Dedifferentiated amniotic fluid mesenchymal stem cell (primary cell): ENCODE data around the gene TCF12.

Experiments used
- DNase-seq: peaks from one replicate; pipeline ENCODE4 v3.0.0-alpha.2; 2016; ENCODE audit errors: extremely low spot score

TCF12 gene

GRCh38 chr15:57017024-57017423 lies 98.6 kb downstream of the TCF12 start:
- no peak for DNase-seq

DNA sequence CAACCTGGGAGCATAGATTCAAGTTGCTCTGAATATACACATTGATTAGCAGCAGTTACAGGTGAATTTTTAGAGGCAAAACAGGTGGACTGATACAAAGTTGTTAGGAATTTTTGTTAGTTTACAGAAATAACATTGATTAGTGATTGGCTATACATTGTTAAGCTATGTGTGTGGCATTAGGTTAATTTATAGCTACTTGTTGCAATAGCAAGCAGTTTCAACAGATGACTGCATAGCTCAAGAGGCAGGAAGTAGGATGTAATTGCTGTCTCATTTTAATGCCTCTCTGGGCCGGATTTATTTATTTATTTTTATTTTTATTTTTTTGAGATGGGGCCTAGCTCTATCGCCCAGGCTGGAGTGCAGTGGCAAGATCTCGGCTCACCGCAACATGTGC lies 99.7 kb downstream of the TCF12 start:
- no peak for DNase-seq

GRCh38 chr15:57019496-57020160 lies 101.2 kb downstream of the TCF12 start:
- no peak for DNase-seq

GRCh38 chr15:57025264-57025926 lies 107.0 kb downstream of the TCF12 start:
- no peak for DNase-seq

DNA sequence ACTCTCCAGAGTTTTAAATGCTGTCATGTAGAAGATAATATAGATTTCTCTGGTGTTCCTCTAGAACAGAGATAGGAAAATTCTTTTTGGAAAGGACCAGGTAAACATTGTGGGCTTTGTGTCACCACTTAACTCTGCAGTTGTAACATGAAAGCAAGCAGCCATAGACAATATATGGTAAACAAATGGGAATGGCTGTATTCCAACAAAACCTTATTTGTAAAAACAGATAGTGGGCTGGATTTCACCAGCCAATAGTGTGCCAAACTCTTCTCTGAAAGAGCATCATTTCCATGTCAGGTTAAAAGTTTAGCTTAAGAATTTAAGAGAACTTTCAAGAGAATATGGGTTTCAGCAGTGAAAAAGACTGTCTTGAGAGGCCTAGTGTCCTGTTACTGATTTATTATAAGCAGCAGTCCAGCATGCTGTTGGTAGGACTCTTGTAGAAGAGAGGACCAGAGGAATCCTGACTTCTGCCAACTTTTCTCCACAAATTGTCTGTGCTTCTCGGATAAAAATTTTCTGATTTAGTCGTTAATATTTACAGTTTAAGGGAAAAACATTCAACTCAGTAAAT lies 107.7 kb downstream of the TCF12 start:
- no peak for DNase-seq

GRCh38 chr15:57027596-57027995 lies 109.2 kb downstream of the TCF12 start:
- DNase-seq = no peak

GRCh38 chr15:57028176-57028575 lies 109.7 kb downstream of the TCF12 start:
- DNase-seq = no peak

- DNase-seq = no peak
Measured at GRCh38 chr15:57030011-57030410, 111.6 kb downstream of the TCF12 start.

- DNase-seq = no peak
Measured at GRCh38 chr15:57031082-57031481, 112.6 kb downstream of the TCF12 start.

DNA sequence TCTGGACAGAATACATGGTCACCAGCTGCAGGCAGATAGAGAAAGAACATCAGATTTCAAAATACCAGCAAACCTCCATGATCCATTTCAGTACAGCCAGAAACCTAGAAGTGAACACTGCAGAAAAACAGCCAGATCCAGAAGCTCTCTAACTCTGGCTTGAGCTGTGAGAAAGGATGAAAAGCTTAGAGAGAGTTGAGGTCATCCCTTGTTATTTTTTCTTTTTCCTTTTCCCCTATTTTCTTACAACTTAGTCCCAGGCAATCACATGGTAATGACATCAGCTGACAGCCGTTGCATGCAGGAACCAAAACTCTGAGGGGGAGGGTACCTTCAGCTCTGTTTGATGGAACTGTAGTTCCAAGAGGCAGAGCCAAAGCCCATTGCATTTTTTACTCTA lies 113.2 kb downstream of the TCF12 start:
- DNase-seq = peak; percentile 22

- no peak for DNase-seq
Measured at GRCh38 chr15:57032338-57032737, 113.9 kb downstream of the TCF12 start.

GRCh38 chr15:57033715-57034439 lies 115.4 kb downstream of the TCF12 start:
- DNase-seq = no peak

DNA sequence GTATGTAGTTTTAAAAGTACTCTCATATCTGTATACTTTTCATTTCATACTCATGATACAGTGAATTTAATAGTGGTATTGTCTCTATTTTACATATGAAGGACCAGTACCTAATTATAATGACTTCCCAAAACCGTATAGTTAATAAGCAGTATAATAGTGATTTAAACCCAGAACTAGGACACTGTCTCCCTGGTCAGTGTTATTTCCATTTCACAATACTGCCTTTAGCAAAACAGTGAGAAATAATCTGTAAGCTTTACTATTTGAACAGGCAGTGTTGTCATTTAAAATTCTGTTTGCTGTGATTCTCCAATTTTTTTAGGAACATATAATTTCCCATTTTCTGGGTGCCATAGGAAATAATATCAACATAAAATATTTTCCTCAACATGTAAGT lies 116.2 kb downstream of the TCF12 start:
- DNase-seq = no peak

DNA sequence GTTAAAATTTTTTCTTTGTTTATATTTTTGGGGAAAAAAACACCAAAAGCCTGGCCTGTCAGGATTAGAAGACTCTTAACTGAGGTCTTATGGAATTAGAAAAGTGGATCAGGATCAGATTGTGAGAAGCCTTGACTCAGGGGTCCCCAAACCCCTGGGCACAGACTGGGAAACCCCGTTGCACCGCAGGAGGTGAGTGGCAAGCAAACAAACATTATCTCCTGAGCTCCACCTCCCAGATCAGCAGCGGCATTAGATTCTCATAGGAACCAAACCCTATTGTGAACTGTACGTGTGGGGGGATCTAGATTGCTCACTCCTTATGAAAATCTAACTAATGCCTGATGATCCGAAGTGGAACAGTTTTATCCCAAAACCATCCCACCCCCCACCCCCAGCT lies 117.2 kb downstream of the TCF12 start:
- no peak for DNase-seq

- DNase-seq = no peak
Measured at GRCh38 chr15:57036352-57036751, 117.9 kb downstream of the TCF12 start.

DNA sequence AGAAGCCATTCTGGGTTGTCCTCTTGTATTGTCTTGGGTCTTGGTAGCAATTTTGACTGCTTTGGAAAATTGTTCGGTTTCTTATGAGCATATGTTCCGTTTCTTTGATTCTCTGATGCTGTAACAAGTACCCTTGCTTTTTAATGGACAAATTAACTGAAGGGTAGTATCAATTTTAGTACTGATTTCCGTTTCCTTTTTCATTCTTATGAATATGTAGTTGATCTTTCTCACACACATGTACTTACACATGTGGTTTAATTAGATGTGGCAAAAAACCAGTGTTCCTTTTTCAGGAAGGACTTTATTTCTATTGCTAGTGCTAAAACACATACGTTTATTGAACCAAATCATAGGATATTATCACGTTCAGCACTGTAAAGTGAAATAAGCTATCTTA lies 119.1 kb downstream of the TCF12 start:
- no peak for DNase-seq

GRCh38 chr15:57038040-57038439 lies 119.6 kb downstream of the TCF12 start:
- DNase-seq = no peak

GRCh38 chr15:57038496-57038895 lies 120.1 kb downstream of the TCF12 start:
- no peak for DNase-seq

DNA sequence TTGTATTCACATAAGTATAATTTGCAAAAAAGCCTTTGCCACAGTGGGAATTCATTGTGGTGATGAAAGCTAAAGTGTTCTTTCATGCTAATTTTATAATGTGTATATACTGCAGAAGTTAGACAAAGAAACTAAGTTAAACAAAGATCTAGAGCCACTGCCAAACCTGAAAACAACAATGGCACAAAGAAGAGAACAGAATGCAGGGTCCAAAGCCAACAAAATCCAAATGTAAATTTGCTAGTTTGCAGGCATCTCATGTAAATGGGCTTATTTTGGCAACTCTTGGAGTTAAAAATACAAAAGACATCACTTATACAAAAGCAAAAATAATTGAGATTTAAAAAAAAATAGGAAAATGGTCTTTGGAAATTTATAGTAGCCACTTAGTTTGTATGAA lies 123.0 kb downstream of the TCF12 start:
- no peak for DNase-seq

- DNase-seq = no peak
Measured at GRCh38 chr15:57044072-57044702, 125.7 kb downstream of the TCF12 start.

DNA sequence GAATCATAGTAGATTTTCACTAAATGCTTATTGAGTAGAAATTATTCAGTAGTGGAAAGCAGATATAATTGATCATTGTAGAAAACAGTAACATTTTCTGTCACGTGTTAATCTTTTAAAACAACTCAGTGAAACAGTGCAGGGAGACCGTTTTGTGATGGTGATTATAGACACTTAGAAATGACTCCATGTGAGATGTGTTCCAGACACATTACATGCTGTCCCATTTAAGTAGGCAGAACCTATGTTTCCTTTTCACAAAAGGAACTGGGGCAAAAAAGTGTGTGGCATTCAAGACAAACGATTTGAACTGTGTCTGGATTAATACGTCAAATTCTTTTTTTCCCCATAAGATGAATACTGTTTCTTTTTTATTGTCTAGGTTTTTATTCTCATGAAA lies 126.5 kb downstream of the TCF12 start:
- DNase-seq = no peak

GRCh38 chr15:57045741-57046382 lies 127.4 kb downstream of the TCF12 start:
- DNase-seq = no peak
